GM23248 (cell line): ENCODE measurements around the gene SPATS2L. TPM values are rescaled to one million over a fixed set of nuclear protein-coding genes. Genes with fewer than 3 reads are reported as not detected.

Experiments used
- DNase-seq: peaks from one replicate; pipeline ENCODE4 v3.0.0-alpha.2; 2015
- H2AFZ ChIP-seq: fragments of 200-600 bp; sonication (generic); 2 replicates; pipeline ENCODE4 v1.6.1; 2016; ENCODE audit warnings: antibody characterized with exemption
- H3F3A ChIP-seq: fragments of 200-600 bp; sonication (generic); 2 replicates; pipeline ENCODE4 v1.6.1; 2016; ENCODE audit warnings: mild to moderate bottlenecking, antibody characterized with exemption, mixed run types; ENCODE audit not compliant: insufficient read depth
- H3K27ac ChIP-seq: fragments of 200-600 bp; sonication (generic); 2 replicates; pipeline ENCODE4 v1.5.1; 2016; ENCODE audit warnings: mild to moderate bottlenecking
- H3K27me3 ChIP-seq: fragments of 200-600 bp; sonication (generic); replicated peaks from 2 replicates; pipeline ENCODE4 v1.6.1; 2016; ENCODE audit warnings: mild to moderate bottlenecking; ENCODE audit not compliant: insufficient read depth
- H3K36me3 ChIP-seq: fragments of 200-600 bp; sonication (generic); 2 replicates; pipeline ENCODE4 v1.6.1; 2016; ENCODE audit warnings: low read depth, mild to moderate bottlenecking
- H3K4me1 ChIP-seq: fragments of 200-600 bp; sonication (generic); 2 replicates; pipeline ENCODE4 v1.6.1; 2016; ENCODE audit warnings: mild to moderate bottlenecking; ENCODE audit not compliant: insufficient read depth
- H3K4me2 ChIP-seq: fragments of 200-600 bp; sonication (generic); one replicate; pipeline ENCODE4 v1.6.1; 2016; ENCODE audit warnings: mild to moderate bottlenecking; ENCODE audit not compliant: unreplicated experiment
- H3K4me3 ChIP-seq: fragments of 200-600 bp; sonication (generic); 2 replicates; pipeline ENCODE4 v1.5.1; 2016; ENCODE audit warnings: mild to moderate bottlenecking
- H3K79me2 ChIP-seq: fragments of 200-600 bp; sonication (generic); 2 replicates; pipeline ENCODE4 v1.6.1; 2016; ENCODE audit warnings: mild to moderate bottlenecking; ENCODE audit not compliant: insufficient read depth
- H3K9ac ChIP-seq: fragments of 200-600 bp; sonication (generic); 2 replicates; pipeline ENCODE4 v1.6.1; 2016; ENCODE audit warnings: mild to moderate bottlenecking
- H3K9me2 ChIP-seq: fragments of 200-600 bp; sonication (generic); 2 replicates; pipeline ENCODE4 v1.6.1; 2016; ENCODE audit warnings: mixed run types, mild to moderate bottlenecking, moderate library complexity; ENCODE audit not compliant: insufficient read depth
- H3K9me3 ChIP-seq: fragments of 200-600 bp; sonication (generic); one replicate; pipeline ENCODE4 v1.6.1; 2017; ENCODE audit warnings: low read depth
- H4K20me1 ChIP-seq: fragments of 200-600 bp; sonication (generic); 2 replicates; pipeline ENCODE4 v1.6.0; 2016; ENCODE audit not compliant: insufficient read depth
- EZH2 ChIP-seq: fragments of 200-600 bp; sonication (generic); IDR thresholded peaks from 2 replicates; pipeline ENCODE4 v1.6.1; 2018; ENCODE audit warnings: antibody characterized with exemption, mild to moderate bottlenecking; ENCODE audit not compliant: insufficient read depth, poor library complexity, severe bottlenecking
- EZH2phosphoT487 ChIP-seq: fragments of 200-600 bp; sonication (generic); IDR thresholded peaks from 2 replicates; pipeline ENCODE4 v1.6.1; 2018; ENCODE audit warnings: antibody characterized with exemption, moderate library complexity, mild to moderate bottlenecking, low read depth; ENCODE audit not compliant: insufficient read depth
- WGBS, 2 experiments: methylation state at CpG; one replicate each; pipeline ENCODE4 v1.1.6; 2015 to 2017; ENCODE audit warnings: low lambda C conversion rate in 2 of 2, low coverage in 1 of 2; ENCODE audit errors: missing lambda C conversion rate in 2 of 2; 5-methylcytosine and 5-hydroxymethylcytosine counted together
- in situ Hi-C: fragments of 300-500 bp; cut with MboI; formaldehyde crosslinking; loops from 2 replicates; pipeline ENCODE4 v1.15.0; 2020
- polyA plus RNA-seq: library from polyadenylated mRNA; unstranded; fragments of >200 nt; fragmentation: Nextera tagmentation; extraction: Ambion mirVana; gene quantifications from 2 replicates; pipeline ENCODE4 v1.2.1, GENCODE V29; 2016
- total RNA-seq: library from RNA; depleted of rRNA; stranded (reverse); fragments of >200 nt; shearing (Covaris generic); gene quantifications from 2 replicates; pipeline ENCODE4 v1.2.3, GENCODE V29; 2014

SPATS2L gene
- total and polyA plus RNA-seq, 2 experiments from 2014 or later: 78.3 to 128 TPM

GRCh38 chr2:200322607-200323006, 16.1 kb downstream of the SPATS2L start:
- H3K9me2 ChIP-seq: no peaks in the 10 kb centered on the region
- no peak overlapping the region for H3K27ac ChIP-seq
- H3K36me3 ChIP-seq: no peaks in the 10 kb centered on the region
- whole genome bisulfite sequencing, 2 experiments: 90 to 100% methylated on average over 1 of the region's 1 CpG
- H3K4me3 ChIP-seq: no peak overlapping the region
- no peaks in the 10 kb centered on the region for H3K9me3 ChIP-seq
- peaks cover 17% of the 10 kb centered on the region for H3K4me1 ChIP-seq
- no peak for TF ChIP-seq EZH2phosphoT487
- no peak for TF ChIP-seq EZH2
- H3K9ac ChIP-seq: no peak overlapping the region
- DNase-seq: no peak
- in situ Hi-C loops: no loop called here
- H3K4me2 ChIP-seq: no peak overlapping the region
- H3K79me2 ChIP-seq: peaks cover 100% of the 10 kb centered on the region
- no peaks in the 10 kb centered on the region for H3K27me3 ChIP-seq
- no peaks in the 10 kb centered on the region; the same call in 1 of the 2 replicates for H4K20me1 ChIP-seq
- H2AFZ ChIP-seq: no peak overlapping the region
- peaks cover 11% of the 10 kb centered on the region for H3F3A ChIP-seq

GRCh38 chr2:200324362-200324761, 17.9 kb downstream of the SPATS2L start:
- Histone ChIP-seq H3K4me3 (no peak overlapping the region), H3K4me1 (peaks cover 20% of the 10 kb centered on the region), H3K27ac (no peak overlapping the region), H2AFZ (no peak overlapping the region), H3F3A (peaks cover 11% of the 10 kb centered on the region), H3K9me3 (no peaks in the 10 kb centered on the region), H3K79me2 (peaks cover 100% of the 10 kb centered on the region), H3K9ac (no peak overlapping the region), H4K20me1 (no peaks in the 10 kb centered on the region; the same call in none of the 2 replicates), H3K9me2 (no peaks in the 10 kb centered on the region), H3K4me2 (no peak overlapping the region), H3K36me3 (no peaks in the 10 kb centered on the region), H3K27me3 (no peaks in the 10 kb centered on the region)
- no peak for DNase-seq
- 40 to 57% methylated on average over 1 of the region's 1 CpG for WGBS, 2 experiments
- in situ Hi-C loops: no loop called here
- TF ChIP-seq EZH2phosphoT487 (no peak), EZH2 (no peak)

GRCh38 chr2:200329384-200329783, 22.9 kb downstream of the SPATS2L start:
- Histone ChIP-seq H4K20me1 (no peaks in the 10 kb centered on the region; the same call in 1 of the 2 replicates), H3K9me2 (no peaks in the 10 kb centered on the region), H3K9ac (no peak overlapping the region), H3K36me3 (peaks cover 13% of the 10 kb centered on the region; the same call in 1 of the 2 replicates), H3F3A (peaks cover 8% of the 10 kb centered on the region; the same call in 1 of the 2 replicates), H2AFZ (no peak overlapping the region), H3K27me3 (no peaks in the 10 kb centered on the region), H3K79me2 (peaks cover 96% of the 10 kb centered on the region), H3K4me2 (peak overlapping the region; percentile 60), H3K4me1 (peaks cover 15% of the 10 kb centered on the region), H3K27ac (0 out of 2 replicates have a peak overlapping the region, but pooled peaks have one; percentile 13), H3K9me3 (no peaks in the 10 kb centered on the region), H3K4me3 (no peak overlapping the region)
- in situ Hi-C loops: no loop called here
- 78 to 82% methylated on average over 2 of the region's 2 CpGs for WGBS, 2 experiments
- no peak for DNase-seq
- TF ChIP-seq EZH2 (no peak), EZH2phosphoT487 (no peak)

- Histone ChIP-seq H3K4me3 (no peak overlapping the region), H3K9ac (peak overlapping the region; percentile 8; the same call in 1 of the 2 replicates), H3K9me2 (no peaks in the 10 kb centered on the region), H3F3A (peaks cover 8% of the 10 kb centered on the region; the same call in 1 of the 2 replicates), H3K79me2 (peaks cover 94% of the 10 kb centered on the region), H2AFZ (no peak overlapping the region), H3K4me1 (peaks cover 15% of the 10 kb centered on the region), H3K27me3 (no peaks in the 10 kb centered on the region), H3K4me2 (peak overlapping the region; percentile 60), H4K20me1 (no peaks in the 10 kb centered on the region; the same call in 1 of the 2 replicates), H3K27ac (0 out of 2 replicates have a peak overlapping the region, but pooled peaks have one; percentile 13), H3K9me3 (no peaks in the 10 kb centered on the region), H3K36me3 (peaks cover 13% of the 10 kb centered on the region; the same call in 1 of the 2 replicates)
- 12 to 15% methylated on average over 3 of the region's 3 CpGs for WGBS, 2 experiments
- DNase-seq: peak; percentile 55
- in situ Hi-C loops: no loop called here
- TF ChIP-seq EZH2phosphoT487 (no peak), EZH2 (no peak)
Observed at GRCh38 chr2:200329798-200330197, 23.3 kb downstream of the SPATS2L start.
